Frontal cortex (tissue), 4 donors: ENCODE data around the gene UTS2R. TPM values are rescaled to one million over a fixed set of nuclear protein-coding genes. Genes with fewer than 3 reads are reported as not detected.

Experiments
- DNase-seq, 2 donors: peaks; one replicate each; pipeline ENCODE4 v3.0.0; 2012; ENCODE audit warnings: low spot score in 2 of 2
- FAIRE-seq: peaks from 2 replicates; lab custom pipeline; 2012; peaks lifted over from hg19 to GRCh38; lab: Jason Lieb, UNC
- total RNA-seq: library from RNA; depleted of rRNA; stranded (reverse); fragments of >200 nt; gene quantifications from one replicate; pipeline ENCODE4 v1.2.3, GENCODE V29; 2014
- donor health status: control.
- donor health status: control.
- donor health status: control.

UTS2R gene
- total RNA-seq = not detected

- FAIRE-seq (no peak), DNase-seq (no peak)
These were observed at the start of gene UTS2R for GRCh38 chr17:82371333-82372248. UTS2R (plus strand) TSS chr17:82371765; CDS start chr17:82374325, 2,560 bp downstream.

- DNase-seq (no peak), FAIRE-seq (no peak)
These were observed 49.6 kb upstream of the UTS2R start for GRCh38 chr17:82321947-82322466.

- no peak for FAIRE-seq
- no peak for DNase-seq
These were observed 48.8 kb upstream of the UTS2R start for GRCh38 chr17:82322526-82323453.

GRCh38 chr17:82323514-82324234 is 47.9 kb upstream of the UTS2R start:
- FAIRE-seq (no peak), DNase-seq (no peak)

GRCh38 chr17:82324566-82325285 is 46.8 kb upstream of the UTS2R start:
- FAIRE-seq = no peak
- DNase-seq = no peak

- DNase-seq (no peak), FAIRE-seq (no peak)
These were observed 46.0 kb upstream of the UTS2R start for GRCh38 chr17:82325286-82326180.

- FAIRE-seq (no peak), DNase-seq (no peak)
These were observed 44.3 kb upstream of the UTS2R start for GRCh38 chr17:82327289-82327688.

- no peak for FAIRE-seq
These were observed 43.8 kb upstream of the UTS2R start for GRCh38 chr17:82327757-82328140.

GRCh38 chr17:82328141-82328993 is 43.2 kb upstream of the UTS2R start:
- DNase-seq (no peak), FAIRE-seq (no peak)

More at GRCh38 chr17:82327757-82328140, 43.8 kb upstream of the UTS2R start:
- no peak for DNase-seq

GRCh38 chr17:82328994-82329507 is 42.5 kb upstream of the UTS2R start:
- no peak for FAIRE-seq
- no peak for DNase-seq

- FAIRE-seq (no peak), DNase-seq (no peak)
These were observed 41.8 kb upstream of the UTS2R start for GRCh38 chr17:82329683-82330321.

- DNase-seq (peak in 1 of 2 donors; percentile 64), FAIRE-seq (no peak)
These were observed 41.0 kb upstream of the UTS2R start for GRCh38 chr17:82330322-82331239.

GRCh38 chr17:82331345-82331939 is 40.1 kb upstream of the UTS2R start:
- DNase-seq (no peak), FAIRE-seq (no peak)

- peak in 1 of 2 donors; percentile 72 for DNase-seq
- FAIRE-seq = no peak
These were observed 38.8 kb upstream of the UTS2R start for GRCh38 chr17:82332669-82333278.
